GM21786 (cell line): ENCODE measurements around the gene MYEOV.

Experiments
- ATAC-seq: cut with Tn5 transposase; IDR thresholded peaks from one replicate; pipeline ENCODE4 v1.9.1; 2021; ENCODE audit not compliant: unreplicated experiment

MYEOV gene

GRCh38 chr11:69314555-69314954 lies 20.6 kb downstream of the MYEOV start:
- no peak for ATAC-seq

GRCh38 chr11:69316956-69317355 lies 23.0 kb downstream of the MYEOV start:
- ATAC-seq, result no peak

GRCh38 chr11:69317401-69318092 lies 23.6 kb downstream of the MYEOV start:
- no peak for ATAC-seq

GRCh38 chr11:69318093-69318420 lies 24.1 kb downstream of the MYEOV start:
- no peak for ATAC-seq

- no peak for ATAC-seq
These were observed 25.5 kb downstream of the MYEOV start for GRCh38 chr11:69319255-69320106.

GRCh38 chr11:69320326-69320725 lies 26.4 kb downstream of the MYEOV start:
- ATAC-seq, result no peak

- no peak for ATAC-seq
These were observed 27.1 kb downstream of the MYEOV start for GRCh38 chr11:69320756-69321741.

- ATAC-seq, result no peak
These were observed 28.0 kb downstream of the MYEOV start for GRCh38 chr11:69321877-69322361.

GRCh38 chr11:69325446-69325845 lies 31.5 kb downstream of the MYEOV start:
- no peak for ATAC-seq

- no peak for ATAC-seq
These were observed 32.8 kb downstream of the MYEOV start for GRCh38 chr11:69326622-69327219.

GRCh38 chr11:69327741-69328191 lies 33.8 kb downstream of the MYEOV start:
- no peak for ATAC-seq

- no peak for ATAC-seq
These were observed 34.3 kb downstream of the MYEOV start for GRCh38 chr11:69328231-69328630.

GRCh38 chr11:69329581-69329980 lies 35.6 kb downstream of the MYEOV start:
- no peak for ATAC-seq

GRCh38 chr11:69330330-69330729 lies 36.4 kb downstream of the MYEOV start:
- no peak for ATAC-seq

- ATAC-seq, result no peak
These were observed 39.3 kb downstream of the MYEOV start for GRCh38 chr11:69333149-69333710.

- ATAC-seq, result no peak
These were observed 39.9 kb downstream of the MYEOV start for GRCh38 chr11:69333879-69334278.

- no peak for ATAC-seq
These were observed 41.2 kb downstream of the MYEOV start for GRCh38 chr11:69335007-69335780.

GRCh38 chr11:69335781-69336405 lies 41.9 kb downstream of the MYEOV start:
- ATAC-seq, result no peak

- ATAC-seq, result no peak
These were observed 43.3 kb downstream of the MYEOV start for GRCh38 chr11:69337211-69337721.
